HEK293 (cell line): Measurements from ENCODE around the gene ZNF641.

Experiments
- CTCF ChIA-PET: fragments of 350-600 bp; formaldehyde crosslinking; extraction: SDS; loops from one replicate; lab custom pipeline; 2021; ENCODE audit warnings: antibody characterized with exemption; lab: Yijun Ruan, JAX
- POLR2A ChIA-PET: fragments of 300-600 bp; formaldehyde crosslinking; extraction: SDS; loops from one replicate; lab custom pipeline; 2020; ENCODE audit warnings: antibody characterized with exemption, inconsistent platforms; lab: Yijun Ruan, JAX
- H3K27ac ChIP-seq: fragments of 200-500 bp; sonication (Bioruptor generic); 2 replicates; pipeline ENCODE4 v1.5.1; 2014; ENCODE audit warnings: low read depth, low read length, control low read depth, inconsistent platforms; ENCODE audit errors: extremely low read depth
- H3K36me3 ChIP-seq, 2 experiments: fragments of 200-500 bp in 1 of 2; sonication (Bioruptor generic) in 1 of 2; 1 replicate in 1 of 2; 2 replicates in 1 of 2; pipeline ENCODE4 v1.5.1; 2014 to 2017; ENCODE audit warnings: inconsistent platforms in 2 of 2, low read length in 2 of 2; ENCODE audit not compliant: control insufficient read depth in 2 of 2, insufficient read depth in 1 of 2
- H3K4me1 ChIP-seq: fragments of 200-500 bp; sonication (Bioruptor generic); 2 replicates; pipeline ENCODE4 v1.5.1; 2014; ENCODE audit warnings: mild to moderate bottlenecking, low read length, inconsistent platforms; ENCODE audit not compliant: control insufficient read depth, insufficient read depth
- H3K4me3 ChIP-seq: 2 replicates; pipeline ENCODE4 v1.5.1; 2011; ENCODE audit warnings: low read depth, mild to moderate bottlenecking, control low read depth, low read length, moderate library complexity
- H3K9me3 ChIP-seq: fragments of 200-500 bp; sonication (Bioruptor generic); 2 replicates; pipeline ENCODE4 v1.5.1; 2014; ENCODE audit warnings: low read depth, low read length, inconsistent platforms; ENCODE audit not compliant: control insufficient read depth, insufficient read depth
- REST ChIP-seq: fragments of 450-650 bp; formaldehyde crosslinking; IDR thresholded peaks from 2 replicates; pipeline ENCODE4 v1.5.1; 2016; ENCODE audit warnings: missing biosample characterization, missing genetic modification characterization
- ZBTB17 ChIP-seq: fragments of 450-650 bp; formaldehyde crosslinking; IDR thresholded peaks from 2 replicates; pipeline ENCODE4 v1.5.1; 2016; ENCODE audit warnings: missing biosample characterization, missing genetic modification characterization
- ZBTB21 ChIP-seq: fragments of 450-650 bp; formaldehyde crosslinking; IDR thresholded peaks from 2 replicates; pipeline ENCODE4 v1.5.1; 2017; ENCODE audit warnings: missing biosample characterization, missing genetic modification characterization
- ZFP69B ChIP-seq: fragments of 450-650 bp; formaldehyde crosslinking; IDR thresholded peaks from 2 replicates; pipeline ENCODE4 v1.5.1; 2016; ENCODE audit warnings: missing biosample characterization, missing genetic modification characterization
- ZNF280D ChIP-seq: fragments of 450-650 bp; formaldehyde crosslinking; IDR thresholded peaks from 2 replicates; pipeline ENCODE4 v1.5.1; 2016; ENCODE audit warnings: missing biosample characterization, missing genetic modification characterization
- ZNF510 ChIP-seq: fragments of 450-650 bp; formaldehyde crosslinking; IDR thresholded peaks from 2 replicates; pipeline ENCODE4 v1.5.1; 2018; ENCODE audit warnings: mild to moderate bottlenecking, missing genetic modification characterization, missing biosample characterization; ENCODE audit not compliant: insufficient replicate concordance
- ZNF664 ChIP-seq: fragments of 450-650 bp; formaldehyde crosslinking; IDR thresholded peaks from 2 replicates; pipeline ENCODE4 v1.5.1; 2016; ENCODE audit warnings: missing biosample characterization, missing genetic modification characterization
- ZSCAN30 ChIP-seq: fragments of 450-650 bp; IDR thresholded peaks from 2 replicates; pipeline ENCODE4 v1.5.1; 2018; ENCODE audit warnings: missing biosample characterization, mild to moderate bottlenecking, missing genetic modification characterization, moderate library complexity

ZNF641 gene

GRCh38 chr12:48291511-48291910 is 59.2 kb downstream of the ZNF641 start (continued):
- TF ChIP-seq REST (tag by site-specific recombination) (no peak), ZBTB17 (tag by site-specific recombination) (no peak), ZNF664 (tag by site-specific recombination) (no peak), ZFP69B (tag by site-specific recombination) (no peak), ZBTB21 (tag by site-specific recombination) (no peak), ZSCAN30 (no peak)

- no peaks in the 10 kb centered on the region for H3K4me1 ChIP-seq
- peak; percentile 93 for TF ChIP-seq ZNF510
- no peak for TF ChIP-seq ZNF280D (tag by site-specific recombination)
- H3K4me3 ChIP-seq, result no peak overlapping the region
- no peaks in the 10 kb centered on the region for H3K9me3 ChIP-seq
- H3K27ac ChIP-seq, result no peak overlapping the region
- no peaks in the 10 kb centered on the region for H3K36me3 ChIP-seq
- CTCF ChIA-PET, result interaction anchor here (0.7 to 1.6 kb wide), 2 partner anchors 12 to 99 kb away, joined by 3 to 7 read pairs; no protein-coding TSS in a partner anchor
- POLR2A ChIA-PET, result interaction anchor here (0.6 kb wide), 1 partner anchor 22 kb away, joined by 8 read pairs; no protein-coding TSS in a partner anchor
These were observed 62.1 kb downstream of the ZNF641 start for GRCh38 chr12:48288387-48289268.
